A549 (cell line): Measurements from ENCODE around the gene RAPGEF3.

ENCODE experiments used
- CTCF ChIP-seq: fragments of >200 bp; sonication (Bioruptor Twin); formaldehyde crosslinking; IDR thresholded peaks from 3 replicates; pipeline ENCODE4 v1.5.1; 2016
- RAD21 ChIP-seq, 2 experiments: fragments of >200 bp in 1 of 2; sonication (Bioruptor Twin) in 1 of 2; formaldehyde crosslinking in 1 of 2; IDR thresholded peaks in 1 of 2; conservative IDR thresholded peaks in 1 of 2; 2 replicates in 1 of 2; 3 replicates in 1 of 2; pipeline ENCODE4 v1.6.1; 2012 to 2018; ENCODE audit warnings: inconsistent platforms in 1 of 2

- TF ChIP-seq CTCF (no peak), RAD21 (conservative IDR thresholded peaks at IDR 0.05 in 1 of 2, IDR thresholded peaks at IDR 0.05 in 1 of 2) (no peak)
These were observed 20.2 kb upstream of the RAPGEF3 start for GRCh38 chr12:47778881-47779280.
